T-helper 1 cell (primary cell): ENCODE data around the gene KPNA2.
A peak's percentile ranks its signal among the peaks of the same experiment; 100 is the strongest.
"Not testable (repeated sequence)": the region's sequence is repeated elsewhere in the genome, so short reads cannot be mapped to it uniquely, and the experiment has no call there.

Experiments used
- DNase-seq, 5 donors: peaks; one replicate each; pipeline ENCODE4 v3.0.0-alpha.2; 2012 to 2020

Gene KPNA2

GRCh38 chr17:68020409-68020756 lies 15.2 kb upstream of the KPNA2 start:
- DNase-seq, result no peak

- DNase-seq, result not testable (repeated sequence)
These were observed 14.7 kb upstream of the KPNA2 start for GRCh38 chr17:68020791-68021190.

GRCh38 chr17:68021963-68022362 lies 13.6 kb upstream of the KPNA2 start:
- DNase-seq, result no peak

- DNase-seq, result not testable (repeated sequence)
These were observed 13.0 kb upstream of the KPNA2 start for GRCh38 chr17:68022547-68022946.

- DNase-seq, result no peak
These were observed 5.9 kb upstream of the KPNA2 start for GRCh38 chr17:68029512-68030215.

GRCh38 chr17:68033636-68034451 lies 1.7 kb upstream of the KPNA2 start:
- no peak for DNase-seq

- DNase-seq, result no peak
These were observed 1.1 kb upstream of the KPNA2 start for GRCh38 chr17:68034452-68034776.

GRCh38 chr17:68035131-68035522 lies 408 bp upstream of the KPNA2 start:
- peak in 4 of 5 donors; percentile 82 to 88 (median 84) for DNase-seq

- DNase-seq, result no peak
These were observed 991 bp downstream of the KPNA2 start for GRCh38 chr17:68036304-68037147.

- no peak for DNase-seq
These were observed 11.8 kb downstream of the KPNA2 start for GRCh38 chr17:68047153-68047846.

GRCh38 chr17:68047890-68048542 lies 12.5 kb downstream of the KPNA2 start:
- not testable (repeated sequence) for DNase-seq

- no peak for DNase-seq
These were observed 13.5 kb downstream of the KPNA2 start for GRCh38 chr17:68048996-68049395.

- not testable (repeated sequence) for DNase-seq
These were observed 14.4 kb downstream of the KPNA2 start for GRCh38 chr17:68049812-68050437.

GRCh38 chr17:68051321-68052312 lies 16.1 kb downstream of the KPNA2 start:
- not testable (repeated sequence) for DNase-seq

GRCh38 chr17:68052810-68053209 lies 17.3 kb downstream of the KPNA2 start:
- DNase-seq, result no peak

GRCh38 chr17:68053231-68054013 lies 17.9 kb downstream of the KPNA2 start:
- no peak for DNase-seq

- DNase-seq, result no peak
These were observed 18.9 kb downstream of the KPNA2 start for GRCh38 chr17:68054296-68054900.

GRCh38 chr17:68057531-68057952 lies 22.0 kb downstream of the KPNA2 start:
- peak in 2 of 5 donors; percentile 40 to 45 for DNase-seq

- DNase-seq, result no peak
These were observed 24.8 kb downstream of the KPNA2 start for GRCh38 chr17:68060336-68060735.
